ENCODE measurements around the gene EPHA3.

DNA sequence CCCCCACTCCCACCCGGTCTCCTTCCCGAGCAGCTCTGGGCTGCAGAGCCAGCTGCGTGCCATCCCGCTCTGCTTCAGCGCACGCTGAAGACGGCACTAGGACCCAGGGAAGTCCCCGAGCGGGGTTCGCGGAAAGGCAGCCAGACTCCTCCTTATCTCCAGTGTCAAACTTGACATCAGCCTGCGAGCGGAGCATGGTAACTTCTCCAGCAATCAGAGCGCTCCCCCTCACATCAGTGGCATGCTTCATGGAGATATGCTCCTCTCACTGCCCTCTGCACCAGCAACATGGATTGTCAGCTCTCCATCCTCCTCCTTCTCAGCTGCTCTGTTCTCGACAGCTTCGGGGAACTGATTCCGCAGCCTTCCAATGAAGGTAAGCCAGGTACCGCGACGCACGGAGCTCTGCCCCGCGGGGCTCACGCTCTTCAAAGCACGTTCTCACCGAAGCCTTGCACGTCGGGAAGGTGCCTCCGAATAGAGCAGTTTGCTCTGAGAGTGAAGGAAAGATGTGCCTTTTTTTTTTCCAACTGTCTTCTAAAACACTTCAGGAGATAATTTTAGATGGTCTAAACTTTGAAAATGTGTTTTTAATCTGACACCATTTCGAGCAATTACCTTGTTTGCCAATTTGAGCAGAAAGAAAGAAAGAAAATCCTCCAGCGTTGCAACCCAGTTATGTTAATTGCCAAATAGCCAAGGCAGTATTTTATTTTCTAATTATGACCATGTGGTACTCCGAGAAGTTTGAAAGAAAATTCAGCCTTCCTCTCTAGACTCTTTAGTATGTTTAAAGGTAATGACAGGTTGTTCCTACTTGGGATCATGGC lies at the start of gene EPHA3:
- TF ChIP-seq POLR2A (IDR thresholded peaks at IDR 0.05) (peak in 1 of 2 donors; percentile 55), CTCF (IDR thresholded peaks at IDR 0.05 in 4 of 5, conservative IDR thresholded peaks at IDR 0.05 in 1 of 5) (no peak)

Measured in gastrocnemius medialis (tissue), 4 donors.